ENCODE results near the gene AXIN1.
"Not testable (repeated sequence)": the region's sequence is repeated elsewhere in the genome, so short reads cannot be mapped to it uniquely, and the experiment has no call there.

AXIN1 gene

DNA sequence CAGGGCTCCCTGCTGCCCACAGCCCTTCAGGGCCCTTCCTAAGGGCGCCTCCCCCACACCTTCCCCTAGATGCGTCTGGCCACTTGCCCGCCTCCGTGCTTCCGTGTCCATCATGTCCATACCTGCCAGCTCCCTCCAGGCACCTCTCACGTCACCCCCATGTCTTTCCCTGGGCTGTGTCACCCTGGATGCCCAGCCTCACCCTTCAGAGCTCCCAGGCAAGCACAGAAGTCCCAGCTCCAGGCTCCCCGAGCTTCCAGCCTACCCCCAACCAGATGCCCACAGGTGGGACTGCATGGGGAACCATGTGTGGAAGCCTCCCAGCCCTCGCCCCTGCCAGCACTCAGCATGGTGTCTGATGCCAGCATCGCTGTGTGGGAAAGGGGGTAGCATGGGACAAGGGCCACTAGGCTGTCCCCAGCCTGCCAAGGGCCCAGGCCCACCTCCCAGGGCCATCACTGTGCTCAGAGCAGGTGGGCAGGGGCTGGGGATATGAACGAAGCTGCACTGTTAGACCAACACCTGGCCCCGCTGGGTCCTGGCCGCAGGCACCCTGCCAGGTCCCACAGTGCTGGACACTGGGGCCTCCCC is 1.9 kb upstream of the AXIN1 start:
- in situ Hi-C loops (cut with MboI; ENCODE audit: low sequenced_read_pairs), result no loop called here

DNA sequence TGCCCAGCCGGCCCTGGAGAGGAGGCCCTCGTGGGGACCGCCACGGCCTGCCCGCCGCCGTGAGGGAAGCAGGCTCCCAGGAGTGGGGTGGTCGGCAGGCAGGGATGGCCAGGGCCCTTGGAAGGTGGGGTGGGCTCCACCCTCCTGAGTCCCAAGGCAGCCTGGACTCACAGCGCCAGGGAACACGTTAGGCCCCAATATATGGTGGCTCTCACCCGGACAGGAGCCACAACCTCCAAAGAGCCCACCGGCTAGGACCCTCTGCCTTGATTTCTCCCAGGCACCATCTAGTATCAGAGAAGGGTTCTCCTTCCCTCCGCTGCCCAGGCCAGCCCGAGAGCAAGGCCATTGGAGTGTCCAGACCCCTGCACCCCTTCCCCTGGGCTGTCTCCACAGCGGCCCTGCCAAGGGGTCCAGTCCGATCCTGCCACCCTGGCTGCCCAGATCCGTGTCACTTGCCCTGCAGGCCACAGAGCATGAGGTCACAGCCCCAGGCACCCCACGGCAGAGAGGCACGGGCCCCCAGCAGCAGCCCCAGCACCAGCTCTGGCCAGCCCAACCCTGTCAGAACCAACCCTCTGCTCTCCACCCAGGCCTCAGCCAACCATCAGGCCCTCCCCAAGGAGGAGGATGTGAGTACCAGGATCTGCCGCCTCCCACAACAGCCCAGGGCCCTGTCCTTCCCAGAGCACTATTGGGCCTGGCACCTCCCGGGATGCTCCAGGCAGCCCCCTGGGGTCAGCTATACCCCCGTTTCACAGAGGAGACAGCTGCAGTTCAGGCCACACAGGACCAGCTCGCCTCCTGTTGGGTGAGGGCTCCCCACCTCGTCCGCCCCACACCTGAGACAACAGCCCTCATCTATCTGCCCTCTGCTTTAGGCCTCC is 1.1 kb upstream of the AXIN1 start:
- in situ Hi-C loops (cut with MboI; ENCODE audit: low sequenced_read_pairs), result no loop called here

DNA sequence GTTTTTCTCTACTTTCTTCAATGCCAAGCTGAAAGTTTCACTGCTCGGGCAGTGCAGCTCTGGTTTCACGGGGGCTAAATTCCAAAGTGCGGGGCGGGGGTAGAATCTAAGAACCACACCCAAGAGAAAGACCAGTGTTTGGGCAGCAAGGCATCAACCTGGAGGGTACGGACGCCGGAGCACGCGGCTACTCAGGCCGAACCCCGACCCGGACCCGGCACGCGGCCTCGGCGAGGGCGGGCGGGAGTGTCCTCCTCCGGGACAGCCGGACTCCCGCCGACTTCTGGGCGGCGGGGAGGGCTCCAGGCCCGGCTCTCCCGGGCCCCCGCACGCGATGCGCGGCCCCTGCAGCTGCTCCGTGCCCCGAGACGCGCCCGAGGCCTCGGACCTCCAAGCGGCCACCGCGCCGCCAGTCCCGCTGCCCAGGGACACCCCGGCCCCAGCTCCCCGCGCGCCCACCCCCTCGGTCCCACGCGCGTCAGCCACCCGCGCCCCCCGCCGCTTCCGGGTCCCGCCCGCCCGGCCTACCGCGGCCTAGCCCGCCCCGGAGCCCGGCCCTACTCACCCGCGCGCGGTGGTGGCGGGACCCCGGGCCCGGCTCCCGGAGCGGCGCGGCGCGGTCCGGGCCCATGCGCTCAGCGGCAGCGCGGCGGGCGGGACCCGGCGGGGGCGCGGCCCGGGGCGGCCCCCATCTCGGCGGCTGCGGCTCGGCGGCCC is 561 bp downstream of the AXIN1 start:
- in situ Hi-C loops (cut with MboI; ENCODE audit: low sequenced_read_pairs), result no loop called here

DNA sequence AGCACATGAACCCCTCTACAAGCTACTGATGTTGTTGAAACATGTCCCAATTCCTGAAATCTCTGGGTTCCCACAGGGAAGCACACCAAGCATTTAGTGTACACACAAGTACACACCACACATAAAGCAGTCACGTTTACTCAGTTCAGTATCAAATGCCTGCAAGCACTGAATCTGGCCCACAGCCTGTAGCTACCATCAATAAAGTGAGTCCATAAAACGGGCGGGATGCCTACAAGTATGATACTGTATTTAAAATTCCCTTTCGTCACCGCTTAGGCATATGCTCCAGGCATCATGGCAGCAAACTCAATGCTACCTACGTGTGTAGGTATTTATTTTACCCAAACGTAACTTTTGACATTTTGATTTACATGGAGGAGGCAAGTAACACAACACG is 2.3 kb downstream of the AXIN1 start:
- in situ Hi-C loops (cut with MboI; ENCODE audit: low sequenced_read_pairs), result no loop called here

GRCh38 chr16:349211-349610 is 3.3 kb downstream of the AXIN1 start:
- in situ Hi-C loops (cut with MboI; ENCODE audit: low sequenced_read_pairs), result no loop called here

DNA sequence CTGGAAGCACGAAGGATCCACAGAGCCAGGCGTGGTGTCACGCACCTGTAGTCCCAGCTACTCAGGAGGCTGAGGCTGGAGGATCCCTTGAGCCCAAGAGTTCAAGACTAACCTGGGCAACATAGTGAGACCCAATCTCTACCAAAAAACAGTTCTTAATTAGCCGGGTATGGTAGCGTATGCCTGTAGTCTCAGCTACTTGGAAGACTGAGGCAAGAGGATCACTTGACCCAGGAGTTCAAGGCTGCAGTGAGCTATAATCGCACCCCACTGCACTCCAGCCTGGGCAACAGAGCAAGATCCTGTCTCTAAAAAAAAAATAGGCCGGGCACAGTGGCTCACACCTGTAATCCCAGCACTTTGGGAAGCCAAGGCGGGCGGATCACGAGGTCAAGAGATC is 4.0 kb downstream of the AXIN1 start:
- in situ Hi-C loops (cut with MboI; ENCODE audit: low sequenced_read_pairs), result not testable (repeated sequence)

DNA sequence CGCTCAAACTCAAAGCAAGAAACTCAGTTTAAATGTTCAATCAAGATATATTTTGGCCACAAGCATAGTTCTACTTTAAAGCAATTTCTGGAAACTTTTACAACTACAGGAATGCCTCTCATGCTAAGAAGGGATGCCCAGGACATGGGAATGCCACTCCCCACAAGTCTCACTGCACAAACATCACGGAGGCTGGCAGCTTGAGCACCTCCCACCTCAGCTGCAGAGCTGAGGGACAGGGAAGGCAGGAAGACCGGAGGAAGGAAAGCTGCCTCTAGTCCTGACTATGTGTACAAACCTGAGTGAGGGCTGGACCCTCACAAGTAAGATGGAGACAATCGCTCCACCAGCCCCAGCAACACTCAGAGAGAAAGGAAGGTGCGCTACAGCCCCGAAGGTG is 5.3 kb downstream of the AXIN1 start:
- in situ Hi-C loops (cut with MboI; ENCODE audit: low sequenced_read_pairs), result no loop called here

- in situ Hi-C loops (cut with MboI; ENCODE audit: low sequenced_read_pairs), result no loop called here
Observed at GRCh38 chr16:346587-346986, 5.9 kb downstream of the AXIN1 start.

DNA sequence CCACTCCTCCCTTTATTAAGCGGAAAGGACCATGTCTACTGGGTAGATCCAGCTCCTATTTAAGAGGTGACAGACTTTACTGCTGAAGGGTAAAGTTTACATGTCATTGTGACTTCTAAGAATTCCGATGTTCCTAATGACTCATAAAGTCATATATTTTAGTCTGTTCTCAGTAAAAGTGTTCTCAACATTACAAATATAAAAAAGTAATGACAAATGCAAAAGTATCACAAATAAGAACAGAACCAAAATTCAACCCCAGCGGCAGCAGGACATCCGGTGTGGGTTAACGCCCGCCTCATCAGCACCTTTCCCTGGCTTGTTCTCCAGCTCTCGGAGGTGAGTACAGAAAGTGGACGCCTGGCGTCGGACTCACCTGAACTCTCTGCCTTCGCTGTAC is 6.8 kb downstream of the AXIN1 start:
- in situ Hi-C loops (cut with MboI; ENCODE audit: low sequenced_read_pairs), result no loop called here

GRCh38 chr16:342455-343213 is 9.9 kb downstream of the AXIN1 start:
- in situ Hi-C loops (cut with MboI; ENCODE audit: low sequenced_read_pairs), result no loop called here

GRCh38 chr16:341974-342336 is 10.6 kb downstream of the AXIN1 start:
- in situ Hi-C loops (cut with MboI; ENCODE audit: low sequenced_read_pairs), result not testable (repeated sequence)

DNA sequence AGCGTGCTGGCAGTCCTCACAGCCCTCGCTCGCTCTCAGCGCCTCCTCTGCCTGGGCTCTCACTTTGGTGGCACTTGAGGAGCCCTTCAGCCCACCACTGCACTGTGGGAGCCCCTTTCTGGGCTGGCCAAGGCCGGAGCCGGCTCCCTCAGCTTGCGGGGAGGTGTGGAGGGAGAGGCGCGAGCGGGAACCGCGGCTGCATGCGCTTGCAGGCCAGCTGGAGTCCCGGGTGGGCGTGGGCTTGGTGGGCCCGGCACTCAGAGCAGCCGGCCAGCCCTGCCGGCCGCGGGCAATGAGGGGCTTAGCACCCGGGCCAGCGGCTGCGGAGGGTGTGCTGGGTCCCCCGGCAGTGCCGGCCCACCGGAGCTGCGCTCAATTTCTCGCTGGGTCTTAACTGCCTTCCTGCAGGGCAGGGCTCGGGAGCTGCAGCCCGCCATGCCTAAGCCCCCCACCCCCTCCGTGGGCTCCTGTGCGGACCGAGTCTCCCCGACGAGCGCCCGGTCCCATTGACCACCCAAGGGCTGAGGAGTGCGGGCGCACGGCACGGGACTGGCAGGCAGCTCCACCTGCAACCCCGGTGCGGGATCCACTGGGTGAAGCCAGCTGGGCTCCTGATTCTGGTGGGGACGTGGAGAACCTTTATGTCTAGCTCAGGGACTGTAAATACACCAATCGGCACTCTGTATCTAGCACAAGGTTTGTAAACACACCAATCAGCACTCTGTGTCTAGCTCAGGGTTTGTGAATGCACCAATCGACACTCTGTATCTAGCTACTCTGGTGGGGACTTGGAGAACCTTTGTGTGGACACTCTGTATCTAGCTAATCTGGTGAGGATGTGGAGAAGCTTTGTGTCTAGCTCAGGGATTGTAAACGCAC is 11.2 kb downstream of the AXIN1 start:
- in situ Hi-C loops (cut with MboI; ENCODE audit: low sequenced_read_pairs), result not testable (repeated sequence)

DNA sequence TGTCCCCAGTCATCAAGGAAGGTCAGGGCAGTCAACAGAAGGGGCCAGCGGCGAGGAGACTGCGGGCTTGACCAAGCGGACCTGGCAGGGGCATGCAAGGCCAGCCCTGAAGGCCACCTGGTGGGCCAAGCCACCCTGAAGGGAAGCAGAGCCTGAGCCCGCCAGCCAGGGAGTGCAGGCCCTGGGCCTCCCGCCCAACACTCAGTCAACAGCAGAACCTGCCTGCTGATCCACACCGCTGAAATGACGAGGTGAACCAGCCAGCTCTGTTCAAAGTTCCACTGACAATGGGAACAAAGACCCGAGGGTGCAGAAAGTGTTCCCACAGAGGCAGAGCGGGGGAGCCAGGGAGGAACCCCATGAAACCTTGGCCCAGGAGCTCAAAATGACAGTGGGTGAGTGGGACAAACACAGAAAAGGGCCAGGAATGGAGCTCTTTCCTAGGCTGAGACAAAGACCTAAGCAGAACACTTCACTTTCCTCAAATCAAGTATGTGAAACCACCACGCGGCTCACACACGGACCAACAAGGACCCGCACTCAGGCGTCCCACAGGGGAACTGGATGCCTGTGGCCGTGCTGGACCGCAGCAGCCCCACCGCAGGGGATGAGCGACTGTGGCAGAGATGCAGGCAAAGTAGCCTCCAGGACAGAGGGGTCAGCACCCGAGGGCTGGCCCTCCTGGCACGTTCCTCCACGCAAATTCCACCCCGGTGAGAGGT is 12.0 kb downstream of the AXIN1 start:
- in situ Hi-C loops (cut with MboI; ENCODE audit: low sequenced_read_pairs), result no loop called here

GRCh38 chr16:339680-340079 is 12.8 kb downstream of the AXIN1 start:
- in situ Hi-C loops (cut with MboI; ENCODE audit: low sequenced_read_pairs), result no loop called here

DNA sequence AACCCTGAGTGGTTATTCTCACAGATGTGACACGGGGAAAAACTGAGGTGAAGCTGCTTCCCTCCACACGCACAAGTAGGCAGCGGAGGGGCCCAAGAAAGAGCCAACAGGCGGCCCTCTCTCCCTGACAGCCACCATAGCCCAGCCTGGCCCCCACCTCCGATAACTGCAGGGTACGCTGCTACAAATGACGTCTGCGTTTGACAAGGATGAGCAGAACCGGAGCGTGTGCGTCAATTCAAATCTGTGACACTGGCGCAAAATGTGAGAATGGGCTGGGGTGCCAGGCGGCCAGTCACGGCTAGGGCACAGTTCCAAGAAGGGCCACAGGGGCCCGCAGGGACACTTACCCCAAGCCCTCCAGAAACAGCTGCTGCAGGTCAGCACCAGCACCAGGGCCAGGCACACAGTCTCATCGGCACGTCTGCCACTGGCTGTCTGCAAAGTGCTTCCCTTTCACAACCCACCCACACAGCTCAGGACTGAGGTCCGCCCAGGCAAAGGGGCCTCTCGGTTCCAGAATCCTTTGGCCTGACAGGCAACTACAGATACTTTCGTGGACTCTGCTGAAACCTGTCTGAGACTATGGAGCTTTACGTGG is 14.4 kb downstream of the AXIN1 start:
- in situ Hi-C loops (cut with MboI; ENCODE audit: low sequenced_read_pairs), result no loop called here

GRCh38 chr16:337437-337836 is 15.1 kb downstream of the AXIN1 start:
- in situ Hi-C loops (cut with MboI; ENCODE audit: low sequenced_read_pairs), result no loop called here

DNA sequence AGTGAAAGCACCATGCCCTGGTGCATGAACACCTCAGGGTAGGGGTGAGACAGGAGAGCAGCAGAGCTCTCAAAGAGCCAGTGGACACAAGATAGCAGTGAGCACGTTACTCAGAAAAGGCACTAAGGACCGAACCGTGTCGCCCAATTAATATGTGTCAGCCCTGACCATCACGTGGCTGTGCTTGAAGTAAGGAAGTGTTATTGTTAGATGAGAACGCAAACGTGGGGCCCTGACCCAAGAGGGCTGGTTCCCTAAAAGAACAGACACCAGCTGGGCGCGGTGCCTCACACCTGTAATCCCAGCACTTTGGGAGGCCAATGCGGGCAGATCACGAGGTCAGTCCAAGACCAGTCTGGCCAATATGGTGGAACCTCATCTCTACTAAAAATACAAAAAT is 16.3 kb downstream of the AXIN1 start:
- in situ Hi-C loops (cut with MboI; ENCODE audit: low sequenced_read_pairs), result no loop called here

GRCh38 chr16:334861-335632 is 17.5 kb downstream of the AXIN1 start:
- in situ Hi-C loops (cut with MboI; ENCODE audit: low sequenced_read_pairs), result not testable (repeated sequence)
